HG02571 (cell line): ENCODE results near the gene RYR3.

Experiments used
- ATAC-seq: cut with Tn5 transposase; IDR thresholded peaks from one replicate; pipeline ENCODE4 v1.9.1; 2021; ENCODE audit warnings: mild to moderate bottlenecking, moderate library complexity; ENCODE audit not compliant: unreplicated experiment

RYR3 gene

GRCh38 chr15:33380406-33380805 is 69.6 kb downstream of the RYR3 start:
- ATAC-seq, result no peak

DNA sequence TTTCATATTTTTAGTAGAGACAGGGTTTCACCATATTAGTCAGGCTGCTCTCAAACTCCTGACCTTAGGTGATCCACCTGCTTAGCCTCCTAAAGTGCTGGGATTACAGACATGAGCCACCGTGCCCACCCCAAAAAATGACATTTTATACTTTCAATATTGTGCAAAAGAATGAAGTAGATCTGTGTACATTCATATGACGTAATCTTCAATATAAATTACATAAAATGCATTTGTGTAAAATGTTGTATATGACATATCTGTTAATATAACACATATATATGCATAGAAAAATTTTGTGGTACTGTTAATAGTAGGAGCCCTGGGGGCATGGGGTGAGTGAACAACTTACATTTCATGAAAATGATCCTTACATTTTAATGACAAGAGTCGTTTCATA is 71.7 kb downstream of the RYR3 start:
- ATAC-seq, result no peak

GRCh38 chr15:33384307-33384706 is 73.5 kb downstream of the RYR3 start:
- no peak for ATAC-seq

DNA sequence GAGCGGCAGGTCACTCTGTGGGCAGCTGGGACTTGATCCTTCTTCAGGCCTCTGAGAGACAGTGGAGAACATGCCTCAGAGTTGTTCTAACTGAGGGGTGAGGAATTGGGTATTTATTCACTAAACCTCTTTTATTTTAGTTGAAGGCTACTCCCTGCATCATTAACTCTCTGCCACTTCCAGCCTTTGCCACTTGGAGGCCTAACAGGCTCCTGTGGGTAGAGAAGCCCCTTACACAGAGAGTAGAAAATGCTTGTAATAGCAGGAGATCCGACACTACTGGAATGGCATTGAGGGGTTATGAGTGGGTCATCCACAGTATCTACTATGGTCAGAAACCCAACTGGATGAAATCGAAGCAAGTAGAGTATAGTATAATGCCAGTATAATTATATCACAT is 81.7 kb downstream of the RYR3 start:
- ATAC-seq, result no peak

DNA sequence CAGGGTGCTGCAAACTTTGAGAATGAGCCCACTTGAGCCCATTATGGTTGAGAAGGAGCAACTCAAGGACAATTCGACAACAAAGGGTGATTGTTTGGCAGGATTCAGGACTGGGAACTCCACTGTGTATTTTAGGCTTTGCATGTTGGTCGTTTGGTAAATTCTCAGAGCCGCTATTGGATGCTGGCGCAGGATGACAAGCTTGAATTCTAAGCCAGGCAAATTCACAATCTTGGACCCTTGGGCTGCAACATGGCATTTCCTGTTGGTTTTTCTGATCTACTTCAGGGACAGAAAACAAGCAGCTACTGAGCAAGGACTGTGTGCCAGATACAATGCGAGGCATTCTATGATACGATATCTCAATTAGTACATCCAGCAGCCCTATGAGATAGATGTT is 82.8 kb downstream of the RYR3 start:
- no peak for ATAC-seq

- no peak for ATAC-seq
These were observed 84.6 kb downstream of the RYR3 start for GRCh38 chr15:33395321-33395720.

GRCh38 chr15:33395846-33396245 is 85.1 kb downstream of the RYR3 start:
- no peak for ATAC-seq

GRCh38 chr15:33396475-33396874 is 85.7 kb downstream of the RYR3 start:
- ATAC-seq, result no peak

DNA sequence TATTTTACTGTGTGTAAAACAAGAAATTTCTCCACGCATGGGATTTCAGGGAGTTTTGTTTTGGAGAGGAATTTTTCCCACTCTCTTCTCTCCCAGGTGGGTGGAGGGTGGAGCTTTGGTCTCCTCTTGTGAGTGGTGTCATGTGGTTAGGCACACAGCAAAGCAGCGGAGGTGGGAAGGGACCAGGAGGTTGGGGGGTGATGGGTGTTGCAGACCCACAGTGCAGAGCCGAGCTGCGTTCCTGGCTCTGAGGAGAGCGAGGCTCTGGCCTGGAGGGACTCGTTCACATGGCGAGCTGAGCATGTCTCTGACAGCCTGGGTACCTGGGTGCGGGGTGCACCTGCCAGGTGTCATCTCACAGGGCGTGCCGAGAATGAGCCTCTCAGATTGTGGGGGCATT is 87.8 kb downstream of the RYR3 start:
- no peak for ATAC-seq

- ATAC-seq, result no peak
These were observed 90.2 kb downstream of the RYR3 start for GRCh38 chr15:33400941-33401340.

GRCh38 chr15:33402600-33402999 is 91.8 kb downstream of the RYR3 start:
- ATAC-seq, result no peak

DNA sequence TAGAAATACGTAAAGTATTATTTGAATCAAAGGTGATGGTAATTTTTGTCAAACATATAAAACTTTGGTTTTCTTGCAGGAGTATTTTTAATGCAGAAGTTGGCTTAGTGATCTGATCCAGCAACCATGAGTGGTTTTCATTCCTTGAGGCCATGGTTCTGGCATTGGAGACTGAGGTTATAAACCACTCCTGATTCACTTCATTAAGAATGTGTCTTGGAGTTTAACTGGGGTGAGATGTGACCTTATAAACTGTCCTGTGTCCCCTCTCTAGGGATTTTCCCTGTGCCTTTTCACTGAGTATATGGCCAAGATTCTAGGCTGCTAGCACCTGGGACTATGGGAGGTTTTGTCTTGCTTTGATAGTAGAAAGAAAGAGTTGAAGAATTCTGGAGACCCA is 94.3 kb downstream of the RYR3 start:
- no peak for ATAC-seq

GRCh38 chr15:33411596-33412540 is 101.1 kb downstream of the RYR3 start:
- ATAC-seq, result no peak

DNA sequence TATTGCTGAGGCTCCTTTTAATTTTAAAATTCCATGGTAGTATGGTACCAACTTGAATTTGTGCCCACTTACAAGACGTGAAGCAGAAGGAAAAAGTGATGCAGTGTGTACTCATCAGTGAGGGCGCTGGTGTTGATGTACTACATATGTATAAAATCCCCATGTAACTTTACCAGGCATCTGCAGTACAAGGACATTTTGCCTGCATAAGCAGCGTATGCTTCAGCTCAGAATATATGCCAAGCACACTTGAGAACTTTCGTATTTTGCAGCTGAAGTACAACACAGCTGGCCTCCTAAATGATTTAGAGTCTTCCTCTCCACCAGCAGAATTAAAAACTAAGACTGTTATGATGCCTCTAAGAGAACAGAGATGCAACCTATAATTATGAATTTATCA is 108.9 kb downstream of the RYR3 start:
- no peak for ATAC-seq

DNA sequence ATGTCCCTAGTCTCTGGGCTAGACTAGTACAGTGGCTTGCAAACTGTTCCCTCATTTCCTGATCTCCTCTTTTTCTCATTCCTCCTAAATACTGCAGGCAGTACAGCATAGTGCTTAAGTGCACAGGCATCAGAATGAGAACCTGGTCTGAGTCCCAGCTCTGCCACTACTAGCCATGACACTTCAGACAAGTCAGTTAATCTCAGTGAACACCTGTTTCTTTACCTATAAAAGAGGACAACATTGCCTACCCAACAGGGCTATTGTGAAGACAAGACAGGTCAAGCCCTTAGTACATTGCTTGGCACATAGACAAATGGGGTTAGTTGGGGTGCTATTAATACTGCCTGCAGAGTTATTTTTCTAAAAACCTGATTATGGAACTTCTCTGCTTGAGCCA is 113.3 kb downstream of the RYR3 start:
- no peak for ATAC-seq

- ATAC-seq, result no peak
These were observed 114.4 kb downstream of the RYR3 start for GRCh38 chr15:33425142-33425541.

DNA sequence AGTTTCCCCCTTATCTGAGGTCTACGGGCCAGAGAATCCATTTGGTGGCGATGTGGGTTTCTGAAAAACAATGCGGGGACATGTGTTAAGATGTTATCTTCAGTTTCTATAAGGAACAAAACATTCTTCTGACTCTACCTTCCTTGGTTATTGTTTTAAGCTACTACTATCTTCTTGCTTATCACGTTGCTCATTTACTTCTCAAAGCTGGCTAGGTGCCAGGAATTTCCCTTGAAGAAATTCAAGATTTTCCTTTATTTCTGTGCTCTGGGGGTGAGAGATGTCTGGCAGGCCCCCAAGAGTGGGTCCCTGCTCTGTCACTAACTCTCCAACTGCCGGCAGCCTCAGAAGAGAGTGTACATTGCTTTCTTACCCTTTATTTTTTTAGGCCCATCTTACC is 119.8 kb downstream of the RYR3 start:
- no peak for ATAC-seq

GRCh38 chr15:33433821-33434220 is 123.1 kb downstream of the RYR3 start:
- ATAC-seq, result no peak

- ATAC-seq, result no peak
These were observed 127.6 kb downstream of the RYR3 start for GRCh38 chr15:33438396-33438795.

DNA sequence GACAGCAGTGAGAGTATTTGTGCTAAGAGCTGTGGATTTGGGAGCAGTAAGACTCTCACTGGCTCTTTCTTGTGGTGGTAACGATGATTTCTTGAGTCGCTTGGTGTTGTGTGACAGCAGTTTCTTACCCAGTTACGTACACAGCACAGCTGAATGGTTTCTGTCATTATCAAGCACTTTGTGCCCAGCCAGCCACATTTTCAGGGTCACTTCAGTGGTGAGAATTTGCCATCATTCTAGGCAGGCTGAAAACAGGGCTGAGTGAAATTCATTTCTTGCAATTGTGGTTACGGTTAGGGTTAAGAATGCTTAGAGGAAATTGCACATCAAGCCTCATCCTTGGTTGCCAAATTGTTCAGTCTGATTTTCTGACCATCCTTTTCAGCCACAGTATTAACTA is 130.1 kb downstream of the RYR3 start:
- no peak for ATAC-seq

- no peak for ATAC-seq
These were observed 131.7 kb downstream of the RYR3 start for GRCh38 chr15:33442449-33442848.

- ATAC-seq, result no peak
These were observed 132.9 kb downstream of the RYR3 start for GRCh38 chr15:33443708-33444107.

DNA sequence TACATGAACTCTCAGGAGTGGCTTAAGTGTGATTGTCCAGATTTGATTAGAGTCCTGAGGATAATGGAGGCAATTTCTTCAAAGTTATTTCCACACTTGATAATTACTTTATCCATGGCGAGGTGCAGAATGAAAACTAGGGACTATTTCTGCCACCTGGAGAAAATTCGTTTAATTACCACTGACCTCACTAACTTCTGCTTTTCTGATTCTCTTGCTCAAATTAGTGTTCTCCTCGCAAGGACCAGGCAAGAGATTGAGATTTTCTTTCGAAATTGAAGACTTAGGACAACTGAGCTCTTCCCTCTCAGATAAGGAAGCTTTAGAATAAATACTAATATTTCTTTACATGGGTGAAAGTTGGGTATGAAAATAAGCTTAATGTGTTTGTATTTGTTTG is 135.2 kb downstream of the RYR3 start:
- no peak for ATAC-seq
